ENCODE measurements around the gene PTPN14. TPM values are rescaled to one million over a fixed set of nuclear protein-coding genes. Genes with fewer than 3 reads are reported as not detected.

Gene PTPN14
- total RNA-seq, 1 experiment from 2014 or later, result 23.5 TPM

GRCh38 chr1:214568328-214568727, 16.9 kb upstream of the PTPN14 start:
- peak; percentile 45 for DNase-seq (ENCODE audit: low read depth)

DNA sequence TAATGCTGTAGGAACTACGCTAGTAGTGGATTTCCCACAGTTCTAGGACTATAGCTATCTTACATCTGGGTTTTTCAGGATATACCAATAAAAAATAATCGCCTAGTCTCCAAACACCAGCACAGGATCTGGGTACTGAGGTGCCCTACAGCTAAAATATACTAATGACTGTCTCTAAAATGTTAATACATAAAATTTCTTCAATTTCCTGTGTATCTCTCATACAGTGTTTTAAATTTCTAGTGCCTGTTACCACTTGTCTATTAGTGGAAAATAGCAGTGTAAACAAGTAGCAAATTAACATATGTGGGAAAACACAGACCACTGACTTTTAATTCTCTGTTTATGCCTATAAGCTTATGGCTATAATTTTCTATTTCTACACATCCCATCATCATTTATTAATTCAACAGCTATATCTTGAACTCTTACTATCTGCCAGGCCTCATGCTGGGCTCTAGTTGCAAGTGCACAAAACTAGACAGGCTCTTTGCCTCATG, 16.1 kb upstream of the PTPN14 start:
- DNase-seq (ENCODE audit: low read depth), result no peak

DNA sequence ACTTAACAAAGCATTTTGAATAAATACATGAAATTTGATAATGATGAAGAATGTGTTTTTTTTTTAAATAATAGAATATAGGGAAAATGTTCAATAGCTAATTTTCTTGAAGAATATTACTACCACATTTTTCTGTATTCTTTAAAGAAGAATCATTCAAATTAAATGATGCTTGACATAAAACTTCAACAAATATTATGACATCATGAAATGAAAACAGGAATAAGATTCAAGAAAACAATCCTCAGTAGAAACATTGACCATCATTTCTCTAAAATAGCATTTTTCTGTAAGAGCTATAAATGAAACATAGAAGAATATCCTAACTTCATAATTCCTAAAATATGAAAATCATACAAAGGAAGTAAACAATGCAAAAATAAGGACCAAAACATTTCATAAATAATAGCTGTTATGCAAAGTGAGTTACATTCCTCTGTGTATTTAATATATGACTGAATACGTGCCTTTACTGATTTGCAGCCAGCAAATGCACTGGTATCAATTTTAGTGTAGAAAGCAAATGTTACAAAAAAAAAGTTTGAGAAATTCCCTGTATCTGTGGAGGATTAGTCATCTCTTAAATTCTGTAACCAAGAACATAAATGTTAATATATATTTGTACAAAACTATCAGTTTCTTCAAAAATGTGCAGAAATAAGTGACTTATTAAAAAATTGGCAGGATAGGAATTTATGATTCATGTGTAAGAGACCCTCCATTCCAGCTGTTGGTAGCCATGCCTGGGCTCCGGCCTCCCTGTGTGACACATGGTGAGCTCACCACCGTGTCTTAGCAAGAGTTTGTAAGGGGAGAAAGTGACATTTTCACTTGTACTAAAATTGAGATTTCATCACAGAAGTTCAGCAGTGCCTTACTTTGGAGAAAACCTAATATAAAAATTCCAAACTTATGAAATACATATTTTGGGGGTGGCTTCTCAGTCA, 15.0 kb upstream of the PTPN14 start:
- DNase-seq (ENCODE audit: low read depth), result peak; percentile 88

DNA sequence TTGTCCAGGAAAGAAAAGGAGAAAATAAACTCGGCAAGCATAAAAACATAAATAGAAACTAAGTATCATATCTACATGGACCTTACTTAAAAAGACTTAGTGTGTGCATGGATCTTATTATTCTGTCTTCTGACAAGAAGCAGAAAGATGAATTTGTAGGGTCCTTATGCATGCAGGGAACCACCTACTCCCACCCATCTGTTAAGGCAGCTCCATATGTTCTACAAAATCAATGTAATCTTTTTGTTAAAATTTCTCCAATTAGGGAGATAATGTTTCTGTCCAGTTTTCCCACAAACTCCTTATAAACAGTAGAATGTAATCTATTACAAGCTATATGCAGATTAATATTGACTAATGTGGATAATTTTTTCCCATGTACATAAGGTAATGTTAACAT, 13.9 kb upstream of the PTPN14 start:
- no peak for DNase-seq (ENCODE audit: low read depth)

DNA sequence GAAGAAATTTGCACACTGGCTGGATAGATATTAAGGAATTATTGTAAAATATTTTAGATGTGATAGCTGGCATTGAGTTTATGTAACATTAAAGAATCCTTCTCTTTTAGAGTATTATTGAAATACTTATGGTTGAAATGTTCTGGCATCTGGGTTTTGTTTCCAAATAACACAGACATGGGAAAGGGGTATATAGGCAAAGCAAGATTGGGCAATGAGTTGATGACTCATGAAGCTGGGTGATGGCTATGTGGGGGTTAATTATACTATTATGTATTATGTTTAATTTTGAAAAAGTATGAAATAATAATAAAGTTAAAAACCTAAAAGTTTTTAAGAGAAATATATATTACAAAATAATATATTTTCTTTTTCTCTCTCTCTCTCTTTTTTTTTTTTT, 12.5 kb upstream of the PTPN14 start:
- DNase-seq (ENCODE audit: low read depth), result no peak

- DNase-seq (ENCODE audit: low read depth), result peak; percentile 92
These were observed 6.7 kb upstream of the PTPN14 start for GRCh38 chr1:214557952-214558735.

- DNase-seq (ENCODE audit: low read depth), result no peak
These were observed 1.8 kb upstream of the PTPN14 start for GRCh38 chr1:214553142-214553710.

DNA sequence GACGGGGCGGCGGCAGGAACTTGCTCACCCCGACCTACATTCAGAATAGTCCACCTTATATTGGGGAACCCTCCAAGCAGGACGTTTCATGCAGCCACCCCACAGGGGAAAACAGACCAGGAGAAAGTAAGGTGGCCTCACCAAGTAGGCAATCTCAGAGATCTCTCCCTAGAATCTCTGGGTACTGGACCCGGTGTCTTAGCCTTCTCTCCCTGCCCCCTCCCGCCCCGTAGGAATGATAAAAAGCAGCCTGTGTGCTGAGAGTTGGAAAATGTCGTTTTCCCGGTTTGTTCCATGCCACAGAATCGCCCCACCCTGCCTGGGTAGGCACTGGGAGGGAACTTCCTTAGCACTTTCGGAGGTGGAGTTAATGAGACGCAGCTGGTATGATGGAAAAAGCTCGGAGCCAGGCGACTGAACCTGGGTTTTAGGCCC, 789 bp upstream of the PTPN14 start:
- DNase-seq (ENCODE audit: low read depth), result peak; percentile 85

GRCh38 chr1:214550857-214551435, 456 bp downstream of the PTPN14 start:
- no peak for DNase-seq (ENCODE audit: low read depth)

GRCh38 chr1:214550013-214550856, 1.2 kb downstream of the PTPN14 start:
- DNase-seq (ENCODE audit: low read depth), result peak; percentile 45

DNA sequence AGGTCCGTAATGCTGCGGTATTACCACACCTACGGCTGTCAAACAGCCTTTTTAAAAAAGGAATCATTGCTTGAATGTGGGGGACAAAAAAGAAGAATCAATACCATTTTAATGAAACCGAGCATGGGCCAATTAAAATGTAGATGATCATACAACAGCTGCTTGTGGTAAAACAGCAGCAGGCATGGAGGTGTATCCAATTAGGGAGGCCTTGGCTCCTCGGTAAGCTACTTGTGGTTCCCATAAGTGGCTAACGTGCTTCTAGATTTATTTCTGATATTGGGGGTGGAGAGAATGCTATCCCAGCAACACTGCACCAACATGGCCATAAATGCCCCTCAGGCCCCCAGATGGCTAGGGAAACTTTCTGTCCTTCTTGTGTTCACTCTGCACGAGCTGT, 1.8 kb downstream of the PTPN14 start:
- DNase-seq (ENCODE audit: low read depth), result no peak

DNA sequence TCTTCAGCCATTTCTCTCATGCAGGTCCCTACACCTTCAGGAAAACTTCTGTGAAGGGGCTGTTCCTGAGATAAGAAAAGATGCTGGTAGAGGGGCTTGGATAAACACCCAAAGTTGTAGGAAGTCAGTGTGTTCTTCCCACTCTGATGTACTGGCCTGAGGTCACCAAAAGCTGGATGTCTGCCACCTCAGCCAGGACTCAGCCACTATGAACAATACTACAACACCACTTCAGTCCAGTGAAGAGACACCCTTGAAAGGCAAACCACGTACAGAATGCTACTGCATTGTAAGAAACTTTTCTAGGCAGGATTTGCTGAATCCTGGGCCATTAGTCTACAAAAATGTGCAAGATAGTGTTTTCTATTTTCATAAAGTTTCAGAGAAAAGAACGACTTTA, 2.4 kb downstream of the PTPN14 start:
- peak; percentile 70 for DNase-seq (ENCODE audit: low read depth)

- no peak for DNase-seq (ENCODE audit: low read depth)
These were observed 3.1 kb downstream of the PTPN14 start for GRCh38 chr1:214548271-214548670.

GRCh38 chr1:214547747-214548146, 3.7 kb downstream of the PTPN14 start:
- DNase-seq (ENCODE audit: low read depth), result no peak

DNA sequence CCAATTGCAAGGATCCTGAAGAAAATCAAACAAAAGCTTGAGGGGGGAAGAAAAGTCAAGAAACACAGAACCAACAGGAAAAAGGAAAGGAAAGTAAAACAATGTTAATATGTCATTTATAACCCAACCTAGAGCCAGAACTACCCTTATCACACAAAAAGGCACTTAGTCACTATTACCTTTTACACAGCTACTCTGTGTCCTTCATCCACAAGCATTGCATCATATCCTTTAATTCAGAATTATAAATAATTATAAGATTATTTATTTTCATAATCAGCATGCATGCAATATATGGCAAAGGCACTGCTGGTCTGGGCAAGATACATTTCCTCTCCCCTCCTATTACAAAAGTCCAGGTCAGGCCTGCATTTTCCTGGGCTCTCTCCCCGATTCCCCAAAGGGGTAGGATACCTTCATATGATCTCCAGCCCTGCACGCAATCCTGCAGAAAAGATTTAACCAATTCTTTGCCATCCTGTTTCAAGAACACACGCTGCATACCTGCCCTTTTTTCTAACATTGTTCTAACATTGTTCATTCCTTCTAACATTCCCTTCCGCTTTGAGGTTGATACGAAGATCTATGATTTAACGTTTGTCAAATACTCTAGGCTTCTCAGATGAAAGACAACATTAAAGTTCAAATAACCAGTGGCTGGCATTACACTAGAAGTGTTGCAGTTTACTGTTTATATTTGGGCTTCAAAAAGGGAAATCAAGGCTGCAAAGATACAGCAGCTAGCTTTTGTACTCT, 4.3 kb downstream of the PTPN14 start:
- no peak for DNase-seq (ENCODE audit: low read depth)

DNA sequence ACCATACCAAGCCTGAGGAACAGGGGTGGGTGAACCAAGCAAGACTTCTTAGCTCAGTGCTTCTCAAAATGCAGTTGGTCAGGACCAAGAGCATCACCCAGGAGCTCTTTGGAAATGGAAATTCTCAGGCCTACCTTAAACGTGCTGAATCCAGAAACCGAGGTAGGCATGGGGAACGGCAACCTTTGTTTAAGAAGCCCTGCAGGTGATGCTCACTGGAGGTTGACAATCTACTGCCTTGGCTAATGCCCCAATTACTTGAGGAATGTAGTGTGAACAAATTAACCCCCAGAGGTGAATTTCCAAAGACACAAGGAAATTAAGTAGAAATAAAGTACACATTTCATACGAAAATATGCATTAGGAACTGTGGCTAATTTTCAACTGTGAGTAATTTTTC, 5.3 kb downstream of the PTPN14 start:
- DNase-seq (ENCODE audit: low read depth), result no peak

DNA sequence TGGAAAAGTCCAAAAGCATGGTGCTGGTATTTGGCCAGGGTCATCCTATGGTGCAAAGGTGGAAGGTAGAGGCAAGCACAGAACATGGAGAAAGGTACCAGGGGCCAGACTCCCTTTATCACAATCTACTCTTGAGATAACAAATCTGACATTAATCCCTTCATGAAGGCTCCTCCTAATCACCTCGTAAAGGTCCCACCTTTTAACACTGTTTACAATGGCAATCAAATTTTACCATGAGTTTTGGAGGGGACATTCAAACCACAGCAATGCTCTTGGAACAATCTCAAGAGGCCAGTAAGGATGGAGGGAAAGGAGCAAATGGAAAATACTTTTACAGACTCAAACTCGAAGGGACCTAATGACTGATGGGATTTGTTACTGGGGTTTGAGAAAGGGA, 6.1 kb downstream of the PTPN14 start:
- no peak for DNase-seq (ENCODE audit: low read depth)

GRCh38 chr1:214544791-214545190, 6.6 kb downstream of the PTPN14 start:
- DNase-seq (ENCODE audit: low read depth), result no peak

- no peak for DNase-seq (ENCODE audit: low read depth)
These were observed 8.9 kb downstream of the PTPN14 start for GRCh38 chr1:214542275-214543199.

Data from Daoy (cell line).